Trophoblast cell (in vitro differentiated cells and primary cell): ENCODE results near the gene SLC27A2.

ENCODE experiments used
- DNase-seq, 2 donors: peaks; one replicate each; pipeline ENCODE4 v3.0.0-alpha.2; 2016
- H2AFZ ChIP-seq: 2 replicates; pipeline ENCODE4 v1.6.1; 2013; ENCODE audit warnings: low read length, moderate library complexity, mild to moderate bottlenecking; ENCODE audit not compliant: insufficient read depth, poor library complexity
- H2AK5ac ChIP-seq: 2 replicates; pipeline ENCODE4 v1.6.1; 2013; ENCODE audit warnings: mild to moderate bottlenecking, low read length
- H2BK120ac ChIP-seq: 2 replicates; pipeline ENCODE4 v1.6.1; 2013; ENCODE audit warnings: low read length, mild to moderate bottlenecking, moderate library complexity; ENCODE audit not compliant: insufficient read depth, poor library complexity
- H2BK12ac ChIP-seq: 2 replicates; pipeline ENCODE4 v1.6.1; 2013; ENCODE audit warnings: mild to moderate bottlenecking, low read length, moderate library complexity
- H2BK5ac ChIP-seq: 2 replicates; pipeline ENCODE4 v1.6.1; 2013; ENCODE audit warnings: low read length, low read depth, moderate library complexity, mild to moderate bottlenecking; ENCODE audit not compliant: poor library complexity
- H3K14ac ChIP-seq: 2 replicates; pipeline ENCODE4 v1.6.1; 2013; ENCODE audit warnings: mild to moderate bottlenecking, low read length
- H3K18ac ChIP-seq: 2 replicates; pipeline ENCODE4 v1.6.1; 2013; ENCODE audit warnings: mild to moderate bottlenecking, low read length
- H3K23ac ChIP-seq: 2 replicates; pipeline ENCODE4 v1.6.1; 2013; ENCODE audit warnings: low read length
- H3K27ac ChIP-seq: 2 replicates; pipeline ENCODE4 v1.5.1; 2013; ENCODE audit warnings: low read depth, mild to moderate bottlenecking, inconsistent platforms, low read length, moderate library complexity
- H3K27me3 ChIP-seq: 2 replicates; pipeline ENCODE4 v1.6.1; 2013; ENCODE audit warnings: inconsistent platforms, mild to moderate bottlenecking, low read length, moderate library complexity; ENCODE audit not compliant: insufficient read depth
- H3K36me3 ChIP-seq, 2 experiments: 1 replicate in 1 of 2; 2 replicates in 1 of 2; pipeline ENCODE4 v1.6.1; 2013; ENCODE audit warnings: low read length in 2 of 2, mild to moderate bottlenecking in 2 of 2, moderate library complexity in 1 of 2; ENCODE audit not compliant: insufficient read depth in 2 of 2, control insufficient read depth in 1 of 2
- H3K4ac ChIP-seq: 2 replicates; pipeline ENCODE4 v1.6.1; 2013; ENCODE audit warnings: low read depth, mild to moderate bottlenecking, low read length, moderate library complexity
- H3K4me1 ChIP-seq, 2 experiments: 1 replicate in 1 of 2; 2 replicates in 1 of 2; pipeline ENCODE4 v1.6.1; 2013; ENCODE audit warnings: low read length in 2 of 2, mild to moderate bottlenecking in 2 of 2, moderate library complexity in 1 of 2; ENCODE audit not compliant: insufficient read depth in 2 of 2, control insufficient read depth in 1 of 2
- H3K4me2 ChIP-seq: 2 replicates; pipeline ENCODE4 v1.6.1; 2013; ENCODE audit warnings: inconsistent platforms, mild to moderate bottlenecking, low read length, moderate library complexity
- H3K4me3 ChIP-seq: 2 replicates; pipeline ENCODE4 v1.5.1; 2013; ENCODE audit warnings: mild to moderate bottlenecking, low read depth, low read length, inconsistent platforms
- H3K79me1 ChIP-seq: one replicate; pipeline ENCODE4 v1.6.1; 2013; ENCODE audit warnings: low read length
- H3K79me2 ChIP-seq: 2 replicates; pipeline ENCODE4 v1.6.1; 2013; ENCODE audit warnings: low read length, mild to moderate bottlenecking; ENCODE audit not compliant: control insufficient read depth, insufficient read depth, poor library complexity
- H3K9ac ChIP-seq: 2 replicates; pipeline ENCODE4 v1.6.1; 2013; ENCODE audit warnings: mild to moderate bottlenecking, low read length
- H3K9me3 ChIP-seq: 2 replicates; pipeline ENCODE4 v1.6.1; 2013; ENCODE audit warnings: low read depth, mild to moderate bottlenecking, control low read depth, inconsistent platforms, low read length; ENCODE audit not compliant: insufficient read depth
- H4K12ac ChIP-seq: 2 replicates; pipeline ENCODE4 v1.6.1; 2013; ENCODE audit warnings: low read depth, mild to moderate bottlenecking, low read length, moderate library complexity
- H4K8ac ChIP-seq: 2 replicates; pipeline ENCODE4 v1.6.1; 2013; ENCODE audit warnings: low read depth, mild to moderate bottlenecking, low read length, moderate library complexity
- H4K91ac ChIP-seq: one replicate; pipeline ENCODE4 v1.6.1; 2013; ENCODE audit warnings: low read depth, mild to moderate bottlenecking, low read length, moderate library complexity
- WGBS: extraction: QIAGEN DNeasy Blood & Tissue Kit; methylation state at CpG from one replicate; pipeline ENCODE4 v1.1.7; 2013; ENCODE audit warnings: missing lambda C conversion rate; ENCODE audit not compliant: insufficient read length, insufficient coverage; ENCODE audit errors: extremely low coverage; 5-methylcytosine and 5-hydroxymethylcytosine counted together

Gene SLC27A2

DNA sequence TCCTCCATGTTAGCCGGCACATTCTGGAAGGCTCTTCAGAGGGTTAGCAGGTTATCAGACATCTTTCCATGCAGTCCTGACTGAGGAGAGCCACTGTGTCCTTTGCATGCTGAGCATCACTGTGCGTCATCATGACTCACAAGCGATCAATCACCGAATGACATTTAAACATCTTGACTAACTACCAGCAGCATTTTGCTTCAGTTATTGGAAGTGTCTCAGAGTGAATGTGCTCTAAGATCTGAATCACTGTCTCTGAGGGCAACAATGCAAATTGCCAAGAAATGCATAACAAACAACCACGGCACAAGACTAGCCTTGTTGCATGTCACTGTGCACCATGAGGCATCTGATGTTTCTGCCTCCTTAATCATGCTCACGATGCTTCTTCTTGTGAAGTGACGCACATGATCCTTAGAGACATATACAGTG is 44.6 kb upstream of the SLC27A2 start:
- no peak overlapping the region for H2BK120ac ChIP-seq

DNA sequence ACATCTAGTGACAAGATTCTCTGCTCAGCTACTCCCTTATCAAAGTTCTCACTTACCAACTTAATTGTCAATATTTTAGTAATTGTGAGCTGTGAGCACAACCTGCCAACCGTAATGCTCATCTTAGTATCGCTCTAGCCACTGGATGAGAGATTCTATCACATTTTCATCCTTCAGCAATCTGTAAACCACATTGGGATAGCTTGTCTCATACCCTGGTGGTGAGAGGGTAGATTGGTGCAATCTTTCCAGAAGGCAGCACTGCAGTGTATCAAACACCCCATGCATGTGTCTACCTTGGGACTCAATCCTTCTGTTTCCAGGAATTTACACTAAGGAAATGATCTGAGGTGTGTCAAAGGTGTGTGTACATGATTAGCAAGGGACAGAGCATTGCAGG is 44.1 kb upstream of the SLC27A2 start:
- Histone ChIP-seq H3K18ac (no peak overlapping the region), H3K36me3 (no peaks in the 10 kb centered on the region), H2AFZ (no peak overlapping the region), H2BK12ac (no peak overlapping the region), H4K8ac (no peak overlapping the region), H3K79me2 (no peaks in the 10 kb centered on the region), H4K12ac (no peak overlapping the region), H3K4ac (no peak overlapping the region), H3K27me3 (no peaks in the 10 kb centered on the region), H3K4me1 (peaks cover 0 to 3% of the 10 kb centered on the region in 2 experiments), H2AK5ac (no peak overlapping the region), H3K14ac (no peak overlapping the region), H3K79me1 (no peaks in the 10 kb centered on the region), H3K27ac (no peak overlapping the region), H3K9ac (no peak overlapping the region), H2BK120ac (no peak overlapping the region), H2BK5ac (no peak overlapping the region), H4K91ac (no peak overlapping the region), H3K4me2 (no peak overlapping the region), H3K23ac (no peak overlapping the region), H3K4me3 (no peak overlapping the region), H3K9me3 (no peaks in the 10 kb centered on the region)
- peak; percentile 38 to 74 for DNase-seq
- WGBS: no CpG with 5 or more reads among the region's 2 CpGs

More for the DNA sequence above, 44.6 kb upstream of the SLC27A2 start:
- no CpG with 5 or more reads among the region's 7 CpGs for WGBS
- H3K79me2 ChIP-seq: no peaks in the 10 kb centered on the region
- no peak overlapping the region for H2AK5ac ChIP-seq
- H2BK5ac ChIP-seq: no peak overlapping the region
- no peak overlapping the region for H4K12ac ChIP-seq
- no peak overlapping the region for H2AFZ ChIP-seq
- no peak overlapping the region for H3K23ac ChIP-seq
- H3K4me2 ChIP-seq: no peak overlapping the region
- H3K4me1 ChIP-seq: peaks cover 0 to 3% of the 10 kb centered on the region in 2 experiments
- no peak overlapping the region for H3K27ac ChIP-seq
- H4K91ac ChIP-seq: no peak overlapping the region
- H4K8ac ChIP-seq: no peak overlapping the region
- DNase-seq: peak; percentile 95 to 98
- no peaks in the 10 kb centered on the region for H3K36me3 ChIP-seq
- H3K9me3 ChIP-seq: no peaks in the 10 kb centered on the region
- H3K9ac ChIP-seq: no peak overlapping the region
- no peak overlapping the region for H3K4me3 ChIP-seq
- H3K14ac ChIP-seq: no peak overlapping the region
- H3K18ac ChIP-seq: no peak overlapping the region
- H3K79me1 ChIP-seq: no peaks in the 10 kb centered on the region
- no peak overlapping the region for H2BK12ac ChIP-seq
- H3K4ac ChIP-seq: no peak overlapping the region
- H3K27me3 ChIP-seq: no peaks in the 10 kb centered on the region

DNA sequence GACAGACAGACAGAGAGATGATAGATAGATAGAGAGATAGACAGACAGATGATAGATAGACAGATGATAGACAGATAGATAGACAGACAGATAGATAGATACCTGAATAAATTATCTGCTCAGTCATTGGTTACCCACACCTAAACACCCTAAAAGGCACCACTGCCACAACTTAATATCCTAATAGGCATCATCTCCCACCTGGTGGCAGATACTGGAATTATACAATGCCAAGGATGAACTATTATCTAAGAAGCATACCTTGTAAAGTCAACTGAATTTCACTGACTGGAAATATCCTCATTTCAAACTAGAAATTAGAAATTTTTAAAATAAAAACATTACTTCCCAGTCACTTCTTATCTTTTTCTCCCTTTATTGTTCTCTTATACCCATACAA is 43.6 kb upstream of the SLC27A2 start:
- Histone ChIP-seq H4K91ac (no peak overlapping the region), H4K12ac (no peak overlapping the region), H3K14ac (no peak overlapping the region), H2BK120ac (no peak overlapping the region), H3K9ac (no peak overlapping the region), H3K79me1 (no peaks in the 10 kb centered on the region), H3K18ac (no peak overlapping the region), H3K4me1 (peaks cover 0 to 3% of the 10 kb centered on the region in 2 experiments), H4K8ac (no peak overlapping the region), H3K4me3 (no peak overlapping the region), H3K4me2 (no peak overlapping the region), H3K27ac (no peak overlapping the region), H3K4ac (no peak overlapping the region), H3K79me2 (no peaks in the 10 kb centered on the region), H2BK5ac (no peak overlapping the region), H3K36me3 (no peaks in the 10 kb centered on the region), H2AFZ (no peak overlapping the region), H3K23ac (no peak overlapping the region), H3K9me3 (no peaks in the 10 kb centered on the region), H2AK5ac (no peak overlapping the region), H2BK12ac (no peak overlapping the region), H3K27me3 (no peaks in the 10 kb centered on the region)
- DNase-seq: peak in 1 of 2 donors; percentile 69

DNA sequence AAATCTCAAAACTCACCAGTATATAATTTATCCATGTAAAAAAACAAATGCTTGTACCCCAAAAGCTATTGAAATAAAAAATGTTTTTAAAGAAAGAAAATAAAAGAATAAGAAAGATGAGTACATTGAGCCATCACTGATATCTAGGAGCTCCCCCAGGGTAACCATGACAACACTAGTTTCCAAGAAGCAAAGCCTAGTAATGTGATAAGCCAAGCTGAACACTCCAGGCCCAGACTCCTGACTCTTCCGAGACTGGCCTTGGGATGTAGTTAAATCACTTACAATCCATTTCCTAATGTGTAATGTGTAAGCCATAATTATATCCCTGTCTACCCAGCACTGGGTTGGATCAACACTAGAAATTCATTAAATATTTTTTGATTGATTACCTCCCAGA is 41.9 kb upstream of the SLC27A2 start:
- Histone ChIP-seq H3K4me2 (no peak overlapping the region), H2AK5ac (no peak overlapping the region), H2BK5ac (no peak overlapping the region), H3K4me3 (no peak overlapping the region), H4K12ac (no peak overlapping the region), H3K23ac (no peak overlapping the region), H3K9ac (no peak overlapping the region), H2AFZ (no peak overlapping the region), H3K4ac (no peak overlapping the region), H3K9me3 (no peaks in the 10 kb centered on the region), H3K79me2 (no peaks in the 10 kb centered on the region), H3K27ac (no peak overlapping the region), H3K14ac (no peak overlapping the region), H3K18ac (no peak overlapping the region), H3K27me3 (no peaks in the 10 kb centered on the region), H3K79me1 (no peaks in the 10 kb centered on the region), H2BK120ac (no peak overlapping the region), H4K91ac (no peak overlapping the region), H2BK12ac (no peak overlapping the region), H3K36me3 (no peaks in the 10 kb centered on the region), H3K4me1 (peaks cover 0 to 3% of the 10 kb centered on the region in 2 experiments), H4K8ac (no peak overlapping the region)
- WGBS: no CpG with 5 or more reads among the region's 1 CpG
- no peak for DNase-seq
